Naive thymus-derived CD8-positive, alpha-beta T cell (primary cell): ENCODE measurements around the gene ITGB8. TPM values are rescaled to one million over a fixed set of nuclear protein-coding genes. Genes with fewer than 3 reads are reported as not detected.

Experiments used
- ATAC-seq, 2 donors: fragments of 150-1000 bp; cut with Tn5 transposase in 1 of 2; sonication (Bioruptor Pico), chemical (Tn5 transposase) in 1 of 2; 1 replicate in 1 of 2; 2 replicates in 1 of 2; pipeline ENCODE4 v1.10.0; 2021; ENCODE audit warnings: mild to moderate bottlenecking in 2 of 2, moderate library complexity in 2 of 2
- POLR2A ChIA-PET: fragments of 350-600 bp; sonication (Branson Sonifier 250); formaldehyde crosslinking; loops from one replicate; lab custom pipeline; 2021; ENCODE audit warnings: antibody characterized with exemption; lab: Charles Lee
- DNase-seq, 10 donors: peaks; one replicate each; pipeline versions ENCODE4 v3.0.0 to v3.0.0-alpha.2; 2020 to 2022
- H3K27ac Mint-ChIP-seq, 10 donors: one replicate each; pipeline ENCODE4 v1.8.0; 2020 to 2022; ENCODE audit warnings: mild to moderate bottlenecking in 10 of 10, mixed read lengths in 10 of 10, moderate library complexity in 4 of 10, inconsistent platforms in 1 of 10
- H3K27me3 Mint-ChIP-seq, 5 donors: one replicate each; pipeline ENCODE4 v1.8.0; 2021 to 2022; ENCODE audit warnings: mixed read lengths in 5 of 5
- H3K36me3 Mint-ChIP-seq, 3 donors: one replicate each; pipeline ENCODE4 v1.8.0; 2020 to 2022; ENCODE audit warnings: mixed read lengths in 3 of 3, mild to moderate bottlenecking in 2 of 3, inconsistent platforms in 1 of 3
- H3K4me1 Mint-ChIP-seq, 4 donors: one replicate each; pipeline ENCODE4 v1.8.0; 2021 to 2022; ENCODE audit warnings: mixed read lengths in 4 of 4
- H3K4me3 Mint-ChIP-seq, 10 donors: one replicate each; pipeline ENCODE4 v1.8.0; 2020 to 2022; ENCODE audit warnings: mild to moderate bottlenecking in 10 of 10, mixed read lengths in 10 of 10, moderate library complexity in 6 of 10, inconsistent platforms in 1 of 10
- H3K9me3 Mint-ChIP-seq, 9 donors: one replicate each; pipeline ENCODE4 v1.8.0; 2020 to 2022; ENCODE audit warnings: mixed read lengths in 9 of 9, mild to moderate bottlenecking in 3 of 9, inconsistent platforms in 1 of 9, moderate library complexity in 1 of 9
- polyA plus RNA-seq, 3 donors: library from polyadenylated mRNA; unstranded; fragments of 300-500 nt; fragmentation: Illumina TruSeq; gene quantifications; one replicate each; pipeline ENCODE4 v1.2.3, GENCODE V29; 2021
- total RNA-seq, 8 experiments: library from RNA in 2 of 8; stranded (reverse) in 2 of 8; gene quantifications; one replicate each; pipeline ENCODE4 v1.2.3 and lab custom pipeline; 2021 to 2026

The ITGB8 gene
- total and polyA plus RNA-seq, 5 experiments from 2014 or later: not detected

GRCh38 chr7:20447021-20447650 lies 116.4 kb downstream of the ITGB8 start:
- H3K4me3 Mint-ChIP-seq: no peak overlapping the region

GRCh38 chr7:20449176-20449575 lies 118.5 kb downstream of the ITGB8 start:
- peaks cover 0 to 6% (median 0%) of the 10 kb centered on the region in 9 donors for H3K9me3 Mint-ChIP-seq
- no peak for DNase-seq
- H3K27ac Mint-ChIP-seq: no peak overlapping the region
- peaks cover 0 to 9% (median 0%) of the 10 kb centered on the region in 5 donors for H3K27me3 Mint-ChIP-seq
- POLR2A ChIA-PET: no interaction called here
- no peaks in the 10 kb centered on the region for H3K36me3 Mint-ChIP-seq
- H3K4me3 Mint-ChIP-seq: no peak overlapping the region
- no peaks in the 10 kb centered on the region for H3K4me1 Mint-ChIP-seq
- ATAC-seq: no peak

More at GRCh38 chr7:20447021-20447650, 116.4 kb downstream of the ITGB8 start:
- Mint-ChIP-seq H3K27ac (no peak overlapping the region), H3K9me3 (peaks cover 0 to 6% (median 0%) of the 10 kb centered on the region in 9 donors), H3K27me3 (peaks cover 0 to 11% (median 0%) of the 10 kb centered on the region in 5 donors), H3K4me1 (no peaks in the 10 kb centered on the region), H3K36me3 (no peaks in the 10 kb centered on the region)
- DNase-seq (no peak), ATAC-seq (no peak)
- POLR2A ChIA-PET: no interaction called here

- no peaks in the 10 kb centered on the region for H3K4me1 Mint-ChIP-seq
- H3K9me3 Mint-ChIP-seq: no peaks in the 10 kb centered on the region
- H3K36me3 Mint-ChIP-seq: no peaks in the 10 kb centered on the region
- DNase-seq (no peak), ATAC-seq (no peak)
- no peak overlapping the region for H3K4me3 Mint-ChIP-seq
- POLR2A ChIA-PET: no interaction called here
- H3K27ac Mint-ChIP-seq: no peak overlapping the region
- H3K27me3 Mint-ChIP-seq: peaks cover 0 to 9% (median 0%) of the 10 kb centered on the region in 5 donors
These were observed 119.8 kb downstream of the ITGB8 start for GRCh38 chr7:20450536-20450935.

- DNase-seq (no peak), ATAC-seq (no peak)
- no peaks in the 10 kb centered on the region for H3K4me1 Mint-ChIP-seq
- H3K27ac Mint-ChIP-seq: no peak overlapping the region
- POLR2A ChIA-PET: no interaction called here
- no peaks in the 10 kb centered on the region for H3K27me3 Mint-ChIP-seq
- no peak overlapping the region for H3K4me3 Mint-ChIP-seq
- peaks cover 0 to 4% (median 0%) of the 10 kb centered on the region in 9 donors for H3K9me3 Mint-ChIP-seq
- no peaks in the 10 kb centered on the region for H3K36me3 Mint-ChIP-seq
These were observed 123.5 kb downstream of the ITGB8 start for GRCh38 chr7:20454202-20454601.

- Mint-ChIP-seq H3K4me1 (no peaks in the 10 kb centered on the region), H3K27me3 (peaks cover 0 to 1% (median 0%) of the 10 kb centered on the region in 5 donors), H3K4me3 (no peak overlapping the region), H3K36me3 (no peaks in the 10 kb centered on the region), H3K9me3 (peaks cover 0 to 4% (median 0%) of the 10 kb centered on the region in 9 donors), H3K27ac (no peak overlapping the region)
- no peak for ATAC-seq
- POLR2A ChIA-PET: no interaction called here
- DNase-seq: no peak
These were observed 126.0 kb downstream of the ITGB8 start for GRCh38 chr7:20456701-20457100.

GRCh38 chr7:20458521-20458920 lies 127.8 kb downstream of the ITGB8 start:
- Mint-ChIP-seq H3K9me3 (peaks cover 0 to 4% (median 0%) of the 10 kb centered on the region in 9 donors), H3K27me3 (peaks cover 0 to 1% (median 0%) of the 10 kb centered on the region in 5 donors), H3K36me3 (no peaks in the 10 kb centered on the region), H3K27ac (no peak overlapping the region), H3K4me3 (no peak overlapping the region), H3K4me1 (no peaks in the 10 kb centered on the region)
- POLR2A ChIA-PET: no interaction called here
- DNase-seq (no peak), ATAC-seq (no peak)

GRCh38 chr7:20459419-20459818 lies 128.7 kb downstream of the ITGB8 start:
- H3K4me1 Mint-ChIP-seq: no peaks in the 10 kb centered on the region
- POLR2A ChIA-PET: no interaction called here
- H3K27me3 Mint-ChIP-seq: peaks cover 0 to 1% (median 0%) of the 10 kb centered on the region in 5 donors
- no peak overlapping the region for H3K27ac Mint-ChIP-seq
- DNase-seq (no peak), ATAC-seq (no peak)
- H3K4me3 Mint-ChIP-seq: no peak overlapping the region
- peaks cover 0 to 4% (median 0%) of the 10 kb centered on the region in 9 donors for H3K9me3 Mint-ChIP-seq
- no peaks in the 10 kb centered on the region for H3K36me3 Mint-ChIP-seq

GRCh38 chr7:20464891-20465290 lies 134.2 kb downstream of the ITGB8 start:
- H3K27ac Mint-ChIP-seq: no peak overlapping the region
- H3K4me1 Mint-ChIP-seq: no peaks in the 10 kb centered on the region
- DNase-seq: no peak
- H3K4me3 Mint-ChIP-seq: no peak overlapping the region
- no peaks in the 10 kb centered on the region for H3K36me3 Mint-ChIP-seq
- POLR2A ChIA-PET: no interaction called here
- ATAC-seq: no peak
- H3K27me3 Mint-ChIP-seq: peaks cover 0 to 4% (median 1%) of the 10 kb centered on the region in 5 donors
- H3K9me3 Mint-ChIP-seq: peaks cover 0 to under 1% (median 0%) of the 10 kb centered on the region in 9 donors

Other genes with a start within 250 kb of the ITGB8 start
- gene MACC1, start 113.5 kb upstream of the ITGB8 start, total RNA-seq: under 1 TPM; 0.18 to 0.25 TPM
- not detected for gene MACC1, start 113.5 kb upstream of the ITGB8 start, polyA plus RNA-seq